ENCODE measurements around the gene DDX18.
A peak's percentile ranks its signal among the peaks of the same experiment; 100 is the strongest.

DDX18 gene

DNA sequence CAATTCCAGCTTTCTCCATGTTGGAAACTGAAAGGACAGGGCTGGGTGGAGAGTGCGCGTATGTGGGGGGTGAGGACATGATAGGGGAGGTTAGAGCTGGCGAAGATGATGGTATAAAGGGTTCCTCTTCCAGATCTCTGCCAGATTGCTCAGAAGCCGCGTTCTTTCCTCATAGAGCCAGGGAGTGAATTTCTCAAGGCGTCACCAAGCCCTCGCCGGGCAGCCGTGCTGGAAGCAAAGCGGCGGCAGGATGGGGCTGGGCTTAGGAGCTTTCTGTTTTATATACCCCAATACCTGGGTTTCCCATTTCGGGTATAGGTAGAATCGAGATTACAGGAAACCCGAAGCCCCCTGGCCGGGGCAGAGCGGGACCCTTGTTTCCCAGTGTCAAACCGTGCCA, 43.8 kb downstream of the DDX18 start:
- no peak overlapping the region for H3K4me3 ChIP-seq (ENCODE audit: low read depth, low read length)
- no peak for DNase-seq (ENCODE audit: low read depth)
- TF ChIP-seq, protein P1, sequence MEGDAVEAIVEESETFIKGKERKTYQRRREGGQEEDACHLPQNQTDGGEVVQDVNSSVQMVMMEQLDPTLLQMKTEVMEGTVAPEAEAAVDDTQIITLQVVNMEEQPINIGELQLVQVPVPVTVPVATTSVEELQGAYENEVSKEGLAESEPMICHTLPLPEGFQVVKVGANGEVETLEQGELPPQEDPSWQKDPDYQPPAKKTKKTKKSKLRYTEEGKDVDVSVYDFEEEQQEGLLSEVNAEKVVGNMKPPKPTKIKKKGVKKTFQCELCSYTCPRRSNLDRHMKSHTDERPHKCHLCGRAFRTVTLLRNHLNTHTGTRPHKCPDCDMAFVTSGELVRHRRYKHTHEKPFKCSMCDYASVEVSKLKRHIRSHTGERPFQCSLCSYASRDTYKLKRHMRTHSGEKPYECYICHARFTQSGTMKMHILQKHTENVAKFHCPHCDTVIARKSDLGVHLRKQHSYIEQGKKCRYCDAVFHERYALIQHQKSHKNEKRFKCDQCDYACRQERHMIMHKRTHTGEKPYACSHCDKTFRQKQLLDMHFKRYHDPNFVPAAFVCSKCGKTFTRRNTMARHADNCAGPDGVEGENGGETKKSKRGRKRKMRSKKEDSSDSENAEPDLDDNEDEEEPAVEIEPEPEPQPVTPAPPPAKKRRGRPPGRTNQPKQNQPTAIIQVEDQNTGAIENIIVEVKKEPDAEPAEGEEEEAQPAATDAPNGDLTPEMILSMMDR (conservative IDR thresholded peaks at IDR 0.05; ENCODE audit: low read depth, low read length) = no peak

DNA sequence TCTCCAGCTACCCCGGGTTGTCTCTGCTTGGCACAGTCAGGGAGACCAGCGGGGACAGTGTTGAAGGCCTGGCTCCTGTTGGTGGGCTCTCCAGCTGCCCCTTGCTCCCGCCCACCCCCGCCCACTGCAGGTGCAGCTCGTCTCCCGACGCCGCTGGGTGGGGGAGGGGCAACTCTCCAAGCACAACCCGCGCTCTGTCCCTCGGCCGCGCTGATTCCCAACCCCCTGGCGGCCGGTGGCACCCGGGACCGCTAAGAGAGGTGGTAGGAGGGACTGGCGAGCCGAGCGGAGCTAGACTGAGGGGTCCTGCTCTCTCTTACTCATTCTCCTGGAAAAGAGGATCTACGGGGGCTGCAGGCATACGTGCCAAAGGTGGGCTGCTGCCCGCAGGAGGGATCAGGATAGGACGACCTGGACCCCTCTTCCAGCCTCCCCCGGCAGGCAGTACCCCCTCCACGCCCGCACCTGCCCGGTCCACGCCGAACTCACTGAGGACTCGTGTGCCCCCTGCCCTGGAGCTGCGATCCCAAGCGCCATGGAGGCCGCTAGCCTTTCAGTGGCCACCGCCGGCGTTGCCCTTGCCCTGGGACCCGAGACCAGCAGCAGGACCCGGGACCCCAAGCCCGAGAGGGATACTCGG, 44.5 kb downstream of the DDX18 start:
- TF ChIP-seq, protein P1 (conservative IDR thresholded peaks at IDR 0.05; ENCODE audit: low read depth, low read length) = no peak
- no peak for DNase-seq (ENCODE audit: low read depth)
- no peak overlapping the region for H3K4me3 ChIP-seq (ENCODE audit: low read depth, low read length)

DNA sequence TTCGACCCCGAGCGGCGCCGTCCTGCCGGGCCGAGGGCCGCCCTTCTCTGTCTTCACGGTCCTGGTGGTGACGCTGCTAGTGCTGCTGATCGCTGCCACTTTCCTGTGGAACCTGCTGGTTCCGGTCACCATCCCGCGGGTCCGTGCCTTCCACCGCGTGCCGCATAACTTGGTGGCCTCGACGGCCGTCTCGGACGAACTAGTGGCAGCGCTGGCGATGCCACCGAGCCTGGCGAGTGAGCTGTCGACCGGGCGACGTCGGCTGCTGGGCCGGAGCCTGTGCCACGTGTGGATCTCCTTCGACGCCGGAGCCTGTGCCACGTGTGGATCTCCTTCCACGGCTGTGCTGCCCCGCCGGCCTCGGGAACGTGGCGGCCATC, 45.0 kb downstream of the DDX18 start:
- H3K4me3 ChIP-seq (ENCODE audit: low read depth, low read length) = no peak overlapping the region
- DNase-seq (ENCODE audit: low read depth) = no peak

DNA sequence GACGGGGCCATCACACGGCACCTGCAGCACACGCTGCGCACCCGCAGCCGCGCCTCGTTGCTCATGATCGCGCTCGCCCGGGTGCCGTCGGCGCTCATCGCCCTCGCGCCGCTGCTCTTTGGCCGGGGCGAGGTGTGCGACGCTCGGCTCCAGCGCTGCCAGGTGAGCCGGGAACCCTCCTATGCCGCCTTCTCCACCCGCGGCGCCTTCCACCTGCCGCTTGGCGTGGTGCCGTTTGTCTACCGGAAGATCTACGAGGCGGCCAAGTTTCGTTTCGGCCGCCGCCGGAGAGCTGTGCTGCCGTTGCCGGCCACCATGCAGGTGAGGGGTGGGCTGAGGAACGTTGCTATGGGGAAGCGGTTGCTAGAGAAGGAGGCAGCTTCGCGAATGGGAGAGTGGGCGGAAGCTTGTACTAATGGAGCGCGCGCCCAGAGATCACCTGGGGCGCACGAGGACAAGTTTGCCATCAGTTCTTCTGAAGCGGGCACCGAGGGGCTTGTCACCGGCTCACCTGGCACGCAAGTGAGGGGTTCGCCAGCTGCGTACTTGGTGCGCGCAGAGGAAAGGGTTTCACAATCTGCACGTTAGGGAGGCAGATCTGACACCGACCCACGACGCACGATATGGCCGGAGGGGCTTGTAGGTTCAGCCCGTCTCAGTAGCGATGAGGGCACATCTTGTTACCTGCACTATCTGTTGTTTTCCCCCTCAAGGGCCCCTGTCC, 45.6 kb downstream of the DDX18 start:
- no peak for DNase-seq (ENCODE audit: low read depth)
- H3K4me3 ChIP-seq (ENCODE audit: low read depth, low read length) = peak overlapping the region; percentile 31
- TF ChIP-seq, protein P1 (conservative IDR thresholded peaks at IDR 0.05; ENCODE audit: low read depth, low read length) = no peak

More for the DNA sequence above, 45.0 kb downstream of the DDX18 start:
- TF ChIP-seq, protein P1 (conservative IDR thresholded peaks at IDR 0.05; ENCODE audit: low read depth, low read length) = no peak

DNA sequence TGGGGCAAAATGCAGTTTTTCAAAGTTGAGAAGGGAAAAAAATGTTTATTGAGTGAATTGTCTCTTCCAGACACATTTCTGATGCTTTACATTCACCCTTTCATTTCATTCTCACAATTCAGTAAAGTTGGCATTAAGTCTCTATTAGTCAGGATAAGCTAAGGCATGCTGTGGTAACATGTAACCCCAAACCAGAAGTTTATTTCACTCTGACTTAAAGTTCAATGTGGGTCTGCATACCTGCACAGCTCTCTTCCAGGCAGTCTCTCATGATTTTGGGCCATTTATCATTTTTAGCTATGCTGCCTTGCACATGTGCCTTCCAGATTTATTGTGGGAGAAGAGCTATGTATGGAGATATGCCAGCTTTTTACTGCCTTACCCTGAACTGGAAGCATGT, 48.0 kb downstream of the DDX18 start:
- TF ChIP-seq, protein P1 (conservative IDR thresholded peaks at IDR 0.05; ENCODE audit: low read depth, low read length) = no peak
- DNase-seq (ENCODE audit: low read depth) = no peak
- no peak overlapping the region for H3K4me3 ChIP-seq (ENCODE audit: low read depth, low read length)

DNA sequence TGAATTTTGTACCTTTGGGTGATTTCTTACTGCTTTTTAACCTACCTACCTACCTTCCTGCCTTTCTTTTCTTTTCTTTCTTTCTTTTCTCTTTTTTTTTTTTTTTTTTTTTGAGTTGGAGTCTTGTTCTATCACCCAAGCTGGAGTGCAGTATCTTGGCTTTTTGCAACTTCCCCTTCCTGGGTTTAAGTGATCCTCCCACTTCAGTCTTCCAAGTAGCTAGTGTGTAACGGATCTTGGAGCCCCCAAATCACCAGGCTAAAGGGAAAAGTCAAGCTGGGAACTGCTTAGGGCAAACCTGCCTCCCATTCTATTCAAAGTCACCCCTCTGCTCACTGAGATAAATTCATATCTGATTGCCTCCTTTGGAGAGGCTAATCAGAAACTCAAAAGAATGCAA, 61.3 kb downstream of the DDX18 start:
- H3K4me3 ChIP-seq (ENCODE audit: low read depth, low read length) = no peak overlapping the region
- TF ChIP-seq, protein P1 (conservative IDR thresholded peaks at IDR 0.05; ENCODE audit: low read depth, low read length) = no peak
- no peak for DNase-seq (ENCODE audit: low read depth)

DNA sequence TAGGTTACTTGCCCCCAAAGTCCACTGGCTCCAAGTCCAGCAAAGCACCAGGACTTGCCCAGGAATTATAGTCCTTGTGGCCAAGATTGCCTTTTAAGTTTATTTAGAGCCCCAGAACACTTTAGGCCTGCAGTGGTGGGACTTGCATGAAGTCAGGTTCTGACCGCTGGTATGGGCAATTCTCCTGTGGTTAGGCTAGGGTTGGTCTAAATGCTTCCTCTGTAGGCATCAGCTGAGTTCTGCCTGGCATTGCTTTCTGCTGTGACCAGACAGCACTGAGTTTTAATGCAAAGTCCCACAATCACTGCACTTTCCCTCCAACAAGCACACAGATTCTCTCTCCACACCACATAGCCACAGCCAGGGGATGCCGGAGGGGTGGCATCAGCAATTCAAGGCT, 64.5 kb downstream of the DDX18 start:
- TF ChIP-seq, protein P1 (conservative IDR thresholded peaks at IDR 0.05; ENCODE audit: low read depth, low read length) = no peak
- no peak for DNase-seq (ENCODE audit: low read depth)
- no peak overlapping the region for H3K4me3 ChIP-seq (ENCODE audit: low read depth, low read length)

Measured in choroid plexus epithelial cell (primary cell).